SK-N-SH (cell line): ENCODE results near the gene ERO1A. TPM values are rescaled to one million over a fixed set of nuclear protein-coding genes. Genes with fewer than 3 reads are reported as not detected.

ENCODE experiments used
- CTCF ChIA-PET: fragments of 300-600, 350-600 bp; formaldehyde crosslinking; extraction: SDS; loops from one replicate; lab custom pipeline; 2021; lab: Yijun Ruan, JAX
- POLR2A ChIA-PET: fragments of 350-600 bp; sonication (Branson Sonifier 250); formaldehyde crosslinking; extraction: SDS; loops from one replicate; lab custom pipeline; 2020; ENCODE audit warnings: antibody characterized with exemption, inconsistent platforms; lab: Yijun Ruan, JAX
- DNase-seq: peaks from one replicate; pipeline ENCODE4 v3.0.0; 2012
- H2AFZ ChIP-seq: fragments of 200-600 bp; sonication (generic); 2 replicates; pipeline ENCODE4 v1.8.1; 2016; ENCODE audit warnings: antibody characterized with exemption, mild to moderate bottlenecking, low read depth
- H3F3A ChIP-seq: fragments of 200-600 bp; sonication (generic); replicated peaks from 2 replicates; pipeline ENCODE3; 2016; ENCODE audit warnings: antibody characterized with exemption, mild to moderate bottlenecking; ENCODE audit not compliant: insufficient read depth
- H3K27ac ChIP-seq, 2 experiments: fragments of 200-500 bp in 1 of 2; fragments of 200-600 bp in 1 of 2; sonication (Bioruptor generic) in 1 of 2; sonication (generic), shearing (Covaris generic) in 1 of 2; 2 replicates each; pipeline versions ENCODE4 v1.5.1 to v1.6.1; 2014 to 2016; ENCODE audit warnings: low read depth in 2 of 2, inconsistent platforms in 1 of 2, low read length in 1 of 2, mild to moderate bottlenecking in 1 of 2, mixed read lengths in 1 of 2
- H3K27me3 ChIP-seq: fragments of 200-600 bp; sonication (generic), shearing (Covaris generic); 2 replicates; pipeline ENCODE4 v1.6.1; 2016; ENCODE audit warnings: mixed run types; ENCODE audit not compliant: insufficient read depth
- H3K36me3 ChIP-seq, 2 experiments: fragments of 200-500 bp in 1 of 2; fragments of 200-600 bp in 1 of 2; sonication (Bioruptor generic) in 1 of 2; sonication (generic) in 1 of 2; replicated peaks in 1 of 2; 2 replicates each; pipeline versions ENCODE3 to v1.5.1; 2014 to 2016; ENCODE audit warnings: low read length in 1 of 2, mild to moderate bottlenecking in 1 of 2; ENCODE audit not compliant: insufficient read depth in 2 of 2, control insufficient read depth in 1 of 2
- H3K4me1 ChIP-seq, 2 experiments: fragments of 200-500 bp in 1 of 2; fragments of 200-600 bp in 1 of 2; sonication (Bioruptor generic) in 1 of 2; sonication (generic), shearing (Covaris generic) in 1 of 2; 2 replicates each; pipeline versions ENCODE4 v1.5.1 to v1.6.1; 2014 to 2016; ENCODE audit warnings: low read depth in 1 of 2, low read length in 1 of 2, mixed run types in 1 of 2; ENCODE audit not compliant: insufficient read depth in 2 of 2, control insufficient read depth in 1 of 2
- H3K4me2 ChIP-seq: fragments of 200-600 bp; sonication (generic), shearing (Covaris generic); 2 replicates; pipeline ENCODE4 v1.6.1; 2017; ENCODE audit warnings: mixed run types
- H3K4me3 ChIP-seq, 2 experiments: fragments of 200-500 bp in 1 of 2; fragments of 200-600 bp in 1 of 2; sonication (Bioruptor generic) in 1 of 2; sonication (generic), shearing (Covaris generic) in 1 of 2; 2 replicates each; pipeline versions ENCODE4 v1.5.1 to v1.8.1; 2014 to 2016; ENCODE audit warnings: low read depth in 2 of 2, inconsistent platforms in 1 of 2, low read length in 1 of 2, mild to moderate bottlenecking in 1 of 2, mixed read lengths in 1 of 2, moderate library complexity in 1 of 2
- H3K79me2 ChIP-seq: fragments of 200-600 bp; sonication (generic); 2 replicates; pipeline ENCODE4 v1.8.1; 2017; ENCODE audit warnings: mild to moderate bottlenecking; ENCODE audit not compliant: insufficient read depth
- H3K9ac ChIP-seq: fragments of 200-600 bp; sonication (generic); 2 replicates; pipeline ENCODE4 v1.6.1; 2017; ENCODE audit warnings: mixed run types
- H3K9me2 ChIP-seq: fragments of 200-600 bp; sonication (generic); 2 replicates; pipeline ENCODE4 v1.6.1; 2017; ENCODE audit warnings: mixed run types
- H3K9me3 ChIP-seq: fragments of 200-600 bp; sonication (generic); 2 replicates; pipeline ENCODE4 v1.6.1; 2017; ENCODE audit warnings: mixed run types, mild to moderate bottlenecking, moderate library complexity
- H4K20me1 ChIP-seq: fragments of 200-600 bp; sonication (generic); 2 replicates; pipeline ENCODE4 v1.6.1; 2017; ENCODE audit warnings: mild to moderate bottlenecking, mixed run types; ENCODE audit not compliant: insufficient read depth
- CHD2 ChIP-seq: fragments of 150-350 bp; IDR thresholded peaks from 2 replicates; pipeline ENCODE4 v1.6.1; 2018; ENCODE audit warnings: low read length; ENCODE audit not compliant: partially characterized antibody
- ELF1 ChIP-seq: IDR thresholded peaks from 2 replicates; pipeline ENCODE4 v1.4.0; 2012
- FOSL2 ChIP-seq: IDR thresholded peaks from 2 replicates; pipeline ENCODE4 v1.4.0; 2012; ENCODE audit warnings: low read depth, mild to moderate bottlenecking, moderate library complexity, borderline replicate concordance
- GABPA ChIP-seq: IDR thresholded peaks from 2 replicates; pipeline ENCODE4 v1.4.0; 2012; ENCODE audit warnings: low read depth, mild to moderate bottlenecking
- MAX ChIP-seq: IDR thresholded peaks from 2 replicates; pipeline ENCODE4 v1.4.0; 2012; ENCODE audit warnings: low read depth
- MXI1 ChIP-seq: IDR thresholded peaks from 2 replicates; pipeline ENCODE4 v1.6.1; 2012; ENCODE audit warnings: mild to moderate bottlenecking, low read depth, low read length, improper control_type of control experiment
- NFIC ChIP-seq: IDR thresholded peaks from 2 replicates; pipeline ENCODE4 v1.4.0; 2012; ENCODE audit warnings: borderline replicate concordance
- NRF1 ChIP-seq: IDR thresholded peaks from 2 replicates; pipeline ENCODE4 v1.6.1; 2012; ENCODE audit warnings: low read depth, mild to moderate bottlenecking, low read length
- POLR2AphosphoS5 ChIP-seq: IDR thresholded peaks from 2 replicates; pipeline ENCODE4 v1.6.1; 2012; ENCODE audit warnings: low read depth, low read length
- RCOR1 ChIP-seq: fragments of 150-350 bp; IDR thresholded peaks from 2 replicates; pipeline ENCODE4 v1.6.1; 2017; ENCODE audit warnings: antibody characterized with exemption, low read length
- RFX5 ChIP-seq: IDR thresholded peaks from 2 replicates; pipeline ENCODE4 v1.6.1; 2012; ENCODE audit warnings: mild to moderate bottlenecking, improper control_type of control experiment, low read length
- SIN3A ChIP-seq: IDR thresholded peaks from 2 replicates; pipeline ENCODE4 v1.6.1; 2012; ENCODE audit warnings: low read depth, mild to moderate bottlenecking, low read length, moderate library complexity, borderline replicate concordance
- TAF1 ChIP-seq: IDR thresholded peaks from 2 replicates; pipeline ENCODE4 v1.6.1; 2012; ENCODE audit warnings: low read depth, mild to moderate bottlenecking, low read length, moderate library complexity, borderline replicate concordance
- TCF12 ChIP-seq: IDR thresholded peaks from 2 replicates; pipeline ENCODE4 v1.4.0; 2012
- TEAD4 ChIP-seq: IDR thresholded peaks from 2 replicates; pipeline ENCODE4 v1.4.0; 2012; ENCODE audit warnings: mild to moderate bottlenecking, borderline replicate concordance; ENCODE audit not compliant: insufficient read depth
- YY1 ChIP-seq: IDR thresholded peaks from 2 replicates; pipeline ENCODE4 v1.4.0; 2012; ENCODE audit warnings: low read depth, mild to moderate bottlenecking
- WGBS: methylation state at CpG from one replicate; pipeline ENCODE4 v1.1.6; 2017; ENCODE audit warnings: low lambda C conversion rate; 5-methylcytosine and 5-hydroxymethylcytosine counted together
- polyA plus RNA-seq, 3 experiments: library from polyadenylated mRNA; depleted of rRNA; stranded (reverse); fragments of >200 nt; gene quantifications; 2 replicates each; pipeline ENCODE4 v1.2.3, GENCODE V29; 2012
- TF ChIP-seq, protein P1 (sequence below): IDR thresholded peaks from 2 replicates; pipeline ENCODE4 v1.4.0; 2012; ENCODE audit warnings: low read depth, borderline replicate concordance
- TF ChIP-seq, protein P2 (sequence below): IDR thresholded peaks from 2 replicates; pipeline ENCODE4 v1.6.1; 2012; ENCODE audit warnings: mild to moderate bottlenecking, low read depth, low read length, moderate library complexity

Gene ERO1A
- polyA plus RNA-seq, 1 of the 3 experiments (the other 2 are of a cell fraction): 19.3 TPM

GRCh38 chr14:52706724-52707706 is 11.7 kb upstream of the ERO1A start, which contains the start of gene PSMC6:
Gene PSMC6 (plus strand): TSS chr14:52707200. CDS start chr14:52707220, 20 bp downstream.
- H4K20me1 ChIP-seq: peaks cover 24% of the 10 kb centered on the region
- CTCF ChIA-PET: no interaction called here
- H3K27me3 ChIP-seq: no peaks in the 10 kb centered on the region
- no peaks in the 10 kb centered on the region for H3K9me3 ChIP-seq
- WGBS: under 1% methylated on average over 43 of the region's 43 CpGs
- POLR2A ChIA-PET: interaction anchor here (0.7 to 1.1 kb wide), 3 partner anchors 11 to 1285 kb away, joined by 3 to 6 read pairs (median 4); partner anchors contain the start of gene ERO1A
- H3K36me3 ChIP-seq: peaks cover 33 to 42% of the 10 kb centered on the region in 2 experiments
- peak within 1 kb of the TSS; percentile 98 for H2AFZ ChIP-seq
- H3K4me1 ChIP-seq: peaks cover 11 to 37% of the 10 kb centered on the region in 2 experiments
- H3K9me2 ChIP-seq: no peaks in the 10 kb centered on the region
- TF ChIP-seq GABPA (peak; percentile 71), SIN3A (0 out of 2 replicates have a peak, but pooled peaks have one; percentile 18), MXI1 (peak; percentile 92), TAF1 (peak; percentile 89), ELF1 (0 out of 2 replicates have a peak, but pooled peaks have one; percentile 31), NRF1 (no peak), YY1 (peak; percentile 95), TCF12 (peak; percentile 48; the same call in 1 of the 2 replicates), FOSL2 (no peak), TEAD4 (no peak), RCOR1 (peak; percentile 38; the same call in 1 of the 2 replicates), MAX (no peak), RFX5 (no peak), NFIC (peak; percentile 8; the same call in 1 of the 2 replicates), POLR2AphosphoS5 (peak; percentile 99), CHD2 (peak; percentile 52)
- TF ChIP-seq, protein P1, sequence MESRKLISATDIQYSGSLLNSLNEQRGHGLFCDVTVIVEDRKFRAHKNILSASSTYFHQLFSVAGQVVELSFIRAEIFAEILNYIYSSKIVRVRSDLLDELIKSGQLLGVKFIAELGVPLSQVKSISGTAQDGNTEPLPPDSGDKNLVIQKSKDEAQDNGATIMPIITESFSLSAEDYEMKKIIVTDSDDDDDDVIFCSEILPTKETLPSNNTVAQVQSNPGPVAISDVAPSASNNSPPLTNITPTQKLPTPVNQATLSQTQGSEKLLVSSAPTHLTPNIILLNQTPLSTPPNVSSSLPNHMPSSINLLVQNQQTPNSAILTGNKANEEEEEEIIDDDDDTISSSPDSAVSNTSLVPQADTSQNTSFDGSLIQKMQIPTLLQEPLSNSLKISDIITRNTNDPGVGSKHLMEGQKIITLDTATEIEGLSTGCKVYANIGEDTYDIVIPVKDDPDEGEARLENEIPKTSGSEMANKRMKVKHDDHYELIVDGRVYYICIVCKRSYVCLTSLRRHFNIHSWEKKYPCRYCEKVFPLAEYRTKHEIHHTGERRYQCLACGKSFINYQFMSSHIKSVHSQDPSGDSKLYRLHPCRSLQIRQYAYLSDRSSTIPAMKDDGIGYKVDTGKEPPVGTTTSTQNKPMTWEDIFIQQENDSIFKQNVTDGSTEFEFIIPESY: no peak
- TF ChIP-seq, protein P2, sequence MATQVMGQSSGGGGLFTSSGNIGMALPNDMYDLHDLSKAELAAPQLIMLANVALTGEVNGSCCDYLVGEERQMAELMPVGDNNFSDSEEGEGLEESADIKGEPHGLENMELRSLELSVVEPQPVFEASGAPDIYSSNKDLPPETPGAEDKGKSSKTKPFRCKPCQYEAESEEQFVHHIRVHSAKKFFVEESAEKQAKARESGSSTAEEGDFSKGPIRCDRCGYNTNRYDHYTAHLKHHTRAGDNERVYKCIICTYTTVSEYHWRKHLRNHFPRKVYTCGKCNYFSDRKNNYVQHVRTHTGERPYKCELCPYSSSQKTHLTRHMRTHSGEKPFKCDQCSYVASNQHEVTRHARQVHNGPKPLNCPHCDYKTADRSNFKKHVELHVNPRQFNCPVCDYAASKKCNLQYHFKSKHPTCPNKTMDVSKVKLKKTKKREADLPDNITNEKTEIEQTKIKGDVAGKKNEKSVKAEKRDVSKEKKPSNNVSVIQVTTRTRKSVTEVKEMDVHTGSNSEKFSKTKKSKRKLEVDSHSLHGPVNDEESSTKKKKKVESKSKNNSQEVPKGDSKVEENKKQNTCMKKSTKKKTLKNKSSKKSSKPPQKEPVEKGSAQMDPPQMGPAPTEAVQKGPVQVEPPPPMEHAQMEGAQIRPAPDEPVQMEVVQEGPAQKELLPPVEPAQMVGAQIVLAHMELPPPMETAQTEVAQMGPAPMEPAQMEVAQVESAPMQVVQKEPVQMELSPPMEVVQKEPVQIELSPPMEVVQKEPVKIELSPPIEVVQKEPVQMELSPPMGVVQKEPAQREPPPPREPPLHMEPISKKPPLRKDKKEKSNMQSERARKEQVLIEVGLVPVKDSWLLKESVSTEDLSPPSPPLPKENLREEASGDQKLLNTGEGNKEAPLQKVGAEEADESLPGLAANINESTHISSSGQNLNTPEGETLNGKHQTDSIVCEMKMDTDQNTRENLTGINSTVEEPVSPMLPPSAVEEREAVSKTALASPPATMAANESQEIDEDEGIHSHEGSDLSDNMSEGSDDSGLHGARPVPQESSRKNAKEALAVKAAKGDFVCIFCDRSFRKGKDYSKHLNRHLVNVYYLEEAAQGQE: 0 out of 2 replicates have a peak, but pooled peaks have one; percentile 3
- peak within 1 kb of the TSS; percentile 86 to 97 for H3K27ac ChIP-seq
- peaks cover 20% of the 10 kb centered on the region for H3F3A ChIP-seq
- DNase-seq: peak; percentile 95
- H3K4me2 ChIP-seq: peak within 1 kb of the TSS; percentile 80
- H3K79me2 ChIP-seq: peaks cover 48% of the 10 kb centered on the region
- peak within 1 kb of the TSS; percentile 86 for H3K4me3 ChIP-seq
- peak within 1 kb of the TSS; percentile 95 for H3K9ac ChIP-seq
